ENCODE data around the gene TROAP.
"Not testable (repeated sequence)": the region's sequence is repeated elsewhere in the genome, so short reads cannot be mapped to it uniquely, and the experiment has no call there.

Gene TROAP

GRCh38 chr12:49368240-49368600, 45.2 kb downstream of the TROAP start:
- Histone ChIP-seq H3K9me3 (ENCODE audit: control insufficient read depth, insufficient read depth, low read length) (no peaks in the 10 kb centered on the region), H3K27ac (ENCODE audit: low read length) (no peak overlapping the region), H3K4me1 (ENCODE audit: control insufficient read depth, insufficient read depth, low read length) (no peaks in the 10 kb centered on the region), H3K27me3 (ENCODE audit: control insufficient read depth, insufficient read depth, low read length) (no peaks in the 10 kb centered on the region), H3K36me3 (ENCODE audit: control insufficient read depth, insufficient read depth, low read length) (no peaks in the 10 kb centered on the region), H3K4me3 (ENCODE audit: low read length) (peak overlapping the region; percentile 81; the same call in 1 of the 2 replicates)
- no peak for DNase-seq (ENCODE audit: low read depth, low spot score)
- no CpG with 5 or more reads among the region's 3 CpGs for WGBS (ENCODE audit: insufficient coverage, insufficient read length)

DNA sequence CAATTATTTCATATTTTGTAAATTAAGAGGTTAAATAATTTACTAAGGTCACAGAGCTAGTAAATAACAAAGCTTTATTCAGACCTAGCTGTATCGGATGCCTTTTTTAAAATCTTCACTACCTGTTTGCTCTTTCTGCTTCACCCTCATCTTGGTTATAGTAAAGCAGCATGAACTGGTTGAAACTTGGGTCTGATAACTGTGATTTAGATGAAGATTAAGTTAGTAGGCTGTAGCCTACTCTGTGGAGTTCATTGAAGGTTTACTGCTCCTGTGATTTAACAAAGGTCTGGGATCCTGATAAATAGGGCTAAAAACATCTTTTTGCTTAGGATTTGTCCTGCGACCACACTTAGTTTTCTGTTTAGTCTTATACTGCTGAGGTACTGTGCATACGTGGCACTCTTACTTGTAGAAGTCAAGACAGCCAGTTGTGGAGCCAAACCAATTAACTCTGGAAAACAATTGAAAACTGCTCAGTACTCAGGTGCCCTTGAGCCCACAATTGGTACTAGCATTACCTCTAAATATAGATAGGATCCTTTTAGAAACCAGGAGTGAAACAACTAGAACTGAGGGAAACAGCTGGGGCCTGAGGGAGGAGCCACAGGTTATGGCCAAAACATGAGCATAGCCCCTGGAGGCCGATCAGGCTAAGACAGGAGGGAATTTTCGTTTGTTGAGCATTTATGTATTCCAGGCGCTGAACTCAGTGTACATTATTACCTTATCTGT, 46.5 kb downstream of the TROAP start:
- no CpG with 5 or more reads among the region's 6 CpGs for WGBS (ENCODE audit: insufficient coverage, insufficient read length)
- DNase-seq (ENCODE audit: low read depth, low spot score): no peak
- Histone ChIP-seq H3K4me3 (ENCODE audit: low read length) (no peak overlapping the region), H3K4me1 (ENCODE audit: control insufficient read depth, insufficient read depth, low read length) (no peaks in the 10 kb centered on the region), H3K9me3 (ENCODE audit: control insufficient read depth, insufficient read depth, low read length) (no peaks in the 10 kb centered on the region), H3K27ac (ENCODE audit: low read length) (no peak overlapping the region), H3K36me3 (ENCODE audit: control insufficient read depth, insufficient read depth, low read length) (no peaks in the 10 kb centered on the region), H3K27me3 (ENCODE audit: control insufficient read depth, insufficient read depth, low read length) (no peaks in the 10 kb centered on the region)

DNA sequence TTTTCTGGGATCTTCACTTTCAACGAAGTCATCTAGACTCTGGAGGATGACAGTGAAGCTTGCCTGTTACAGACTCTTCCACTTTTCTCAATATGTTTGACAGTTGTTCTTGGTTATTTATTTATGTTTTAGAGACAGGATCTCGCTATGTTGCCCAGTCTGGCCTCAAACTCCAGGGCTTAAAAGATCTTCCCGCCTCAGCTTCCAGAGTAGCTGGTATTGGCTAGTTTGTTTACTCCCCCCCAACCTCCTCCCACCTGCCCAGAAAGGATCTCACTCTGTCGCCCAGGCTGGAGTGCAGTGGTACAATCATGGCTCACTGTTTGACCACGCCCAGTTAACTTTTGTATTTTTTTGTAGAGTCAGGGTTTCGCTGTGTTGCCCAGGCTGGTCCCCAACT, 47.5 kb downstream of the TROAP start:
- WGBS (ENCODE audit: insufficient coverage, insufficient read length): no CpG with 5 or more reads among the region's 6 CpGs
- no peaks in the 10 kb centered on the region for H3K4me1 ChIP-seq (ENCODE audit: control insufficient read depth, insufficient read depth, low read length)
- H3K9me3 ChIP-seq (ENCODE audit: control insufficient read depth, insufficient read depth, low read length): no peaks in the 10 kb centered on the region
- no peak overlapping the region for H3K4me3 ChIP-seq (ENCODE audit: low read length)
- no peaks in the 10 kb centered on the region for H3K27me3 ChIP-seq (ENCODE audit: control insufficient read depth, insufficient read depth, low read length)
- no peaks in the 10 kb centered on the region for H3K36me3 ChIP-seq (ENCODE audit: control insufficient read depth, insufficient read depth, low read length)
- DNase-seq (ENCODE audit: low read depth, low spot score): no peak
- no peak overlapping the region for H3K27ac ChIP-seq (ENCODE audit: low read length)

GRCh38 chr12:49375406-49375805, 52.4 kb downstream of the TROAP start:
- H3K4me3 ChIP-seq (ENCODE audit: low read length): no peak overlapping the region
- no CpG with 5 or more reads among the region's 1 CpG for WGBS (ENCODE audit: insufficient coverage, insufficient read length)
- H3K4me1 ChIP-seq (ENCODE audit: control insufficient read depth, insufficient read depth, low read length): no peaks in the 10 kb centered on the region
- no peaks in the 10 kb centered on the region for H3K9me3 ChIP-seq (ENCODE audit: control insufficient read depth, insufficient read depth, low read length)
- no peaks in the 10 kb centered on the region for H3K36me3 ChIP-seq (ENCODE audit: control insufficient read depth, insufficient read depth, low read length)
- DNase-seq (ENCODE audit: low read depth, low spot score): no peak
- H3K27ac ChIP-seq (ENCODE audit: low read length): no peak overlapping the region
- no peaks in the 10 kb centered on the region for H3K27me3 ChIP-seq (ENCODE audit: control insufficient read depth, insufficient read depth, low read length)

DNA sequence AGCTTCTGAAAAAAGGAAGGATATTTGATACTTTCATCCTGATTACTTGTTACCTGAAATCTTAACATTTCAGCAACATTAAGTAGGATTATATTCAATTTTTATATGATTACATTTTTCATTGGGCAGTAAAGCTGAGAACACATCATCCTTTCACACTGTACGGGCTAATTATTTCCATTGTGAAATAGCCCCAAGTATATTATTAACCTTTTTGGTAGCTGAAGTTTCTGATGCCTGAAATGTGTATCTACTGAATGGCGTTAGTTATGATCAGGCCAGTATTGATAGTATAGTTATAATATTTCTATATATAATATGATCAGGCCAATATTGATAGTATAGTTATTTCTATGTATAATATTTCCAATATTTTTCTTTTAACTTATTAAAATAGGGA, 54.3 kb downstream of the TROAP start:
- Histone ChIP-seq H3K4me3 (ENCODE audit: low read length) (no peak overlapping the region), H3K4me1 (ENCODE audit: control insufficient read depth, insufficient read depth, low read length) (no peaks in the 10 kb centered on the region), H3K36me3 (ENCODE audit: control insufficient read depth, insufficient read depth, low read length) (no peaks in the 10 kb centered on the region), H3K9me3 (ENCODE audit: control insufficient read depth, insufficient read depth, low read length) (no peaks in the 10 kb centered on the region), H3K27me3 (ENCODE audit: control insufficient read depth, insufficient read depth, low read length) (no peaks in the 10 kb centered on the region), H3K27ac (ENCODE audit: low read length) (no peak overlapping the region)
- WGBS (ENCODE audit: insufficient coverage, insufficient read length): no CpG with 5 or more reads among the region's 2 CpGs
- no peak for DNase-seq (ENCODE audit: low read depth, low spot score)

DNA sequence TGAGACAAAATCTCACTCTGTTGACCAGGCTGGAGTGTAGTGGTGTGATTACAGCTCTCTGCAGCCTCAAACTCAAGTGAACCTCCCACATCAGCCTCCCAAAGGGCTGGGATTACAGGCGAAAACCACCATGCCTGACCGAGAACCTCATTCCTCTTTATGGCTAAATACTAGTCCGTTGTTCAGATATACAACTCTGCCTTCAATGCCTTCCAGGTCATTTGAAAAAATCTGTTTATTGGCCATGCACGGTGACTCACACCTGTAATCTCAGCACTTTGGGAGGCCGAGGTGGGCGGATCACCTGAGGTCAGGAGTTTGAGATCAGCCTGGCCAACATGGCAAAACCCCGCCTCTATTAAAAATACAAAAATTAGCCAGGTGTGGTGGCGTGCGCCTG, 57.1 kb downstream of the TROAP start:
- WGBS (ENCODE audit: insufficient coverage, insufficient read length): no CpG with 5 or more reads among the region's 9 CpGs
- H3K27me3 ChIP-seq (ENCODE audit: control insufficient read depth, insufficient read depth, low read length); H3K9me3 ChIP-seq (ENCODE audit: control insufficient read depth, insufficient read depth, low read length); H3K27ac ChIP-seq (ENCODE audit: low read length); H3K36me3 ChIP-seq (ENCODE audit: control insufficient read depth, insufficient read depth, low read length); H3K4me3 ChIP-seq (ENCODE audit: low read length); H3K4me1 ChIP-seq (ENCODE audit: control insufficient read depth, insufficient read depth, low read length); DNase-seq (ENCODE audit: low read depth, low spot score): not testable (repeated sequence)
